Astrocyte (in vitro differentiated cells and primary cell): ENCODE measurements around the gene EIF2S2.

ENCODE experiments used
- EZH2 ChIP-seq: IDR thresholded peaks from 2 replicates; pipeline ENCODE4 v1.6.1; 2012; ENCODE audit warnings: mild to moderate bottlenecking, low read length, inconsistent platforms; ENCODE audit not compliant: insufficient read depth
- TF ChIP-seq, protein P1 (sequence below): IDR thresholded peaks from 2 replicates; pipeline ENCODE4 v1.5.1; 2011; ENCODE audit warnings: low read depth, mild to moderate bottlenecking, inconsistent platforms, low read length, moderate library complexity; ENCODE audit not compliant: insufficient read depth

- TF ChIP-seq, protein P1, sequence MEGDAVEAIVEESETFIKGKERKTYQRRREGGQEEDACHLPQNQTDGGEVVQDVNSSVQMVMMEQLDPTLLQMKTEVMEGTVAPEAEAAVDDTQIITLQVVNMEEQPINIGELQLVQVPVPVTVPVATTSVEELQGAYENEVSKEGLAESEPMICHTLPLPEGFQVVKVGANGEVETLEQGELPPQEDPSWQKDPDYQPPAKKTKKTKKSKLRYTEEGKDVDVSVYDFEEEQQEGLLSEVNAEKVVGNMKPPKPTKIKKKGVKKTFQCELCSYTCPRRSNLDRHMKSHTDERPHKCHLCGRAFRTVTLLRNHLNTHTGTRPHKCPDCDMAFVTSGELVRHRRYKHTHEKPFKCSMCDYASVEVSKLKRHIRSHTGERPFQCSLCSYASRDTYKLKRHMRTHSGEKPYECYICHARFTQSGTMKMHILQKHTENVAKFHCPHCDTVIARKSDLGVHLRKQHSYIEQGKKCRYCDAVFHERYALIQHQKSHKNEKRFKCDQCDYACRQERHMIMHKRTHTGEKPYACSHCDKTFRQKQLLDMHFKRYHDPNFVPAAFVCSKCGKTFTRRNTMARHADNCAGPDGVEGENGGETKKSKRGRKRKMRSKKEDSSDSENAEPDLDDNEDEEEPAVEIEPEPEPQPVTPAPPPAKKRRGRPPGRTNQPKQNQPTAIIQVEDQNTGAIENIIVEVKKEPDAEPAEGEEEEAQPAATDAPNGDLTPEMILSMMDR = no peak
- TF ChIP-seq EZH2 = no peak
Measured at GRCh38 chr20:34105978-34106675, 5.9 kb downstream of the EIF2S2 start.
